ENCODE data around the gene TRIM17. TPM values are rescaled to one million over a fixed set of nuclear protein-coding genes. Genes with fewer than 3 reads are reported as not detected.

The TRIM17 gene
- polyA plus RNA-seq, 1 donor = 0.63 TPM

DNA sequence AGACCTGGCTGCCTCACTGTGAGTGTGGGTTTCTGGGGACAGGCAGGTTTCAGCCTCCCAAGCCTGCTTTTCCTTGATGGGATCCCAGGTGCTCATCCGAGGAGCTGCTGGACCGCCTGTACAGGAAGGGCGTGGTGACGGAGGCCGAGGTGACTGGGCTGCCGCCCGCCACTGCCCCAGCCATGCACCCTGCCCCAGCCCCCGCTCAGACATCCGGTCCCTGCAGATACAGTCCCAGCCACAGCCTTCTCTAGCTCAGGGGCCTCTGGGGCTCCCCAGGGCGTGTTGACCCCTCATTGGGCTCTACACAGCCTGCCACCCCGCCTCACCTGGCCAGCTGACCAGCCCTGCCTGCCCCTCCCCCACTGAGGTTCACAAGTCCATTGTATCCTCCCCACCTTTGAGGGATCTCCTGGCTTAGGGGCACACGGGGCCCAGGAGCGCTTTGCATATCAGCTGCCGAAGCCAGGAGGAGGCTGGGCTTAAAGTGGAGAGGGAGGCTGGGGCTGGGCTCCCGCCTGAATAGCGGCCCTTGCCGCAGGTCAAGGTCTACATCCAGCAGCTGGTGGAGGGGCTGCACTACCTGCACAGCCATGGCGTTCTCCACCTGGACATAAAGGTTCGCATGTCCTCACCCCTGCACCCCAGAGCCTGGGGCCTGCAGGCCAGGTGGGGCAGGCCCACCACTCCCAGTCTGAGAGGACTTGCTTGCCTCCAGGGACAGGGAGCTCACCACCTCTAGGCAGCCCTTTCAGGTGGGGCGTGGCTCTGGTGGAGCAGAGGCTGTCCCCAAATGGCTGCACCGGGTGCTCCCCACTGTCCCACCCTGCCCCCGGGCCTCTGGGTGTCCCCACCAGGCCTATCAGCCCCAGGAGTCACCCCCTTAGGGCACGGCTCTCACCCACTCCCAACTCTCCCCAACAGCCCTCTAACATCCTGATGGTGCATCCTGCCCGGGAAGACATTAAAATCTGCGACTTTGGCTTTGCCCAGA is 48.6 kb downstream of the TRIM17 start:
- DNase-seq (ENCODE audit: low read depth) = no peak

DNA sequence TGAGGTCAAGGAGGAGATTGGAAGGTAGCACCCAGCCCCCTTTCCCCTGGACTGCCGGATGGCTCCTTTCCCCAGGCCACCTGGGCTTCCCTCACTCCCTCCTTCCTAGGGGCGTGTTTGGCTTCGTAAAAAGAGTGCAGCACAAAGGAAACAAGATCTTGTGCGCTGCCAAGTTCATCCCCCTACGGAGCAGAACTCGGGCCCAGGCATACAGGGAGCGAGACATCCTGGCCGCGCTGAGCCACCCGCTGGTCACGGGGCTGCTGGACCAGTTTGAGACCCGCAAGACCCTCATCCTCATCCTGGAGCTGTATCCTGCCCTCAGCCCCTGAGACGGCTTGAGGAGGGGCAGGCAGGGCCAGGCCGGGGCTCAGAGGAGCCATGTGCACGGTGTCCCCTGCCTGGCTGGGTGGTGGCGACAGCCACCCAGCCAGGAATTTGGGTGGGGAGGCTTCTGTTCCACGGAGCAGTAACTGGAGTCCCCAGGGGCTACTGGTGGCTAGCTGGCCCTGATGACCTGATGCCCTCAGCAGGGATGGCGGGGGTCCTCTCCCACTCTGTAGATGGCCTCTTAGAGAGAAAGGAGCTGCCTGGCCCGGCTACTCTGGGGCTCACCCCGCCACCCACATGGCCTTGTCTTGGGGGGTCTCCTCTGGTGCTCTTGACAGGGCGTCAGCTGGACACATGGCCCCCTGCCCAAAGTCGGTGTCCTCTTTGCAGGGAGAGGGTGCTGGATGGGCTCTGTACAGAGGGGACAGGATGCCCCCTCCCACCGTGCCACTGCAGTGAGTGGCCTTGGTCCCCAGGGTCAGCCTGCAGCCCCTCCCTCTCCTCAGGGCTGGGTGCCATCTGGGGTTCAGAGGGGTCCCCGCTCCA is 49.6 kb downstream of the TRIM17 start:
- DNase-seq (ENCODE audit: low read depth) = no peak

DNA sequence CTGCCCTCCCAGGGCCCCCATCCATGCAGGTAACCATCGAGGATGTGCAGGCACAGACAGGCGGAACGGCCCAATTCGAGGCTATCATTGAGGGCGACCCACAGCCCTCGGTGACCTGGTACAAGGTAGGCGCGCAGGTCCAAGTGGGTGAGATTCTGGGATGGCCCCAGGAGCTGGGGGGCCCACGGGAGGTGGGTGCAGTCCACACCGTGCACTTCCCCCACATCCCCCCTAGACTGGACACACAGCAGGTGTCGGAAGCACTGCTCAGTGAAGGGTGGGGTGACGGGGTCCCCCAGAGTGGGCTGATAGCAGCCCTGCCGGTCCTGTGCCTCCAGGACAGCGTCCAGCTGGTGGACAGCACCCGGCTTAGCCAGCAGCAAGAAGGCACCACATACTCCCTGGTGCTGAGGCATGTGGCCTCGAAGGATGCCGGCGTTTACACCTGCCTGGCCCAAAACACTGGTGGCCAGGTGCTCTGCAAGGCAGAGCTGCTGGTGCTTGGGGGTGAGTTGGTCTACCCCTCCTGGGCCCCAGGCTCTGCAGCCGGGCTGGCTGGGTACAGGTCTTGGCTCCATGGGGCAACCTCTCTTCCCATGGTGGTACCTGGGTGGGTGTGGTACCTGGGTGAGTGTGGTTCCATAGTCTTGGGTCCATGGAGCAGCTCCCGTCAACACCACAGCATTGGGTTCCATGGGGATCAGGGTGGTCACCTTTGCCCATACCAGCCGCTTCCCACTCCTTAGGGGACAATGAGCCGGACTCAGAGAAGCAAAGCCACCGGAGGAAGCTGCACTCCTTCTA is 50.4 kb downstream of the TRIM17 start:
- DNase-seq (ENCODE audit: low read depth) = no peak

DNA sequence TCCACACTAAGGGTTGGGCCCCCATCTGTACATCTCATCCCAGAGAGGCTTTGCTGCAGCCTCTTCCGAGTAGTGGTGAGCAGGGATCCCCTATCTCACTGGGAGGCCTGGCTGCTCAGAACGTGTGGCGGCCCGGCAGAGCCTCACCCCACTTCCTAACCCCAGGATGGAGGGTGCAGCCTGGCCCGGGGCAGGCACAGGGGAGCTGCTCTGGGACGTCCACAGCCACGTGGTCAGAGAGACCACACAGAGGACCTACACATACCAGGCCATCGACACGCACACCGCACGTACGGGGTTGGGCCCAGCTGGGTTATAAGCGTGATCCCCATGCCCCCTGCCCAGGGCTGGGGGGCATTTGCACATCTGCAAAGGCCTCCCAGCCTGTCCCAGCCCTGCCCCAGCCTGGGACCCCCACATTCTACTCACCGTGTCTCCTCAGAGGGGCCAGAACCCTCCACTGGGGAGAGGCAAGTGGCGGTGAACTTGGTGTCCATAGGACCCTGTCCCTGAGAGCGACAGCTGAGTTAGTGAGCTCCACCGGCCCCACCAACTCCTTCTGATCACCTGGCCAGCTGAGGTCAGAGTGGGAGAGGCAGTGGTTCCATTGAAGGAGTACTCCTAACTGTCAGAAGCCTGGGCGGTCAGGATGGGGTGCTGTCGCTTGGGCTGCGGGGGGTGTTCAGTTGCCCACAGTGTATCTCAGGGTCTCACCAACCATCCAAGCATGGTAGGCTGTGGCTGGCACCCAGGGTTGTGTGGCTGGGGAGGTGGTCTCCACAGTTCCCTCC is 51.2 kb downstream of the TRIM17 start:
- DNase-seq (ENCODE audit: low read depth) = no peak

DNA sequence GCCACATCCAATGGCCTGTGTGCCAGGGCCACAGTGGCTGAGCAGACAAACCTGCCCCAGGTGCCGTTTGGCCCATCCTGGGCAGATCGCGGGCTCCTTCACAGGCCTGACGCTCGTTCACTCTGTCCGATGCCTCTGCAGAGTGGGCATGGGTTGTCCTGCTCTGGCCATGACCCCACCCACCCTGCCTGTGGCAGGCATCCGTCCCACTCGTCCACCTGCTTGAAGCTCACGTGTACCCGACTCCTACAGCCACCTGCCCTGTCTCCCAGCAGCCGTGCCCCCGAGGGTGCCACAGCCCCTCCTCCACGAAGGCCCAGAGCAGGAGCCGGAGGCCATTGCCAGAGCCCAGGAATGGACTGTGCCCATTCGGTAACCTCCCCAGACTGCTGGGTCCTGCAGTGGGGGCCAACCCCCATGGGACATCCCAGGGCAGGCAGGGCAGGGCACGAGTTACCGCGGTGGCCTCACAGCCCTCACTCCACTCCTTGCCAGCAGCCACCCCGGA is 51.9 kb downstream of the TRIM17 start:
- DNase-seq (ENCODE audit: low read depth) = no peak

DNA sequence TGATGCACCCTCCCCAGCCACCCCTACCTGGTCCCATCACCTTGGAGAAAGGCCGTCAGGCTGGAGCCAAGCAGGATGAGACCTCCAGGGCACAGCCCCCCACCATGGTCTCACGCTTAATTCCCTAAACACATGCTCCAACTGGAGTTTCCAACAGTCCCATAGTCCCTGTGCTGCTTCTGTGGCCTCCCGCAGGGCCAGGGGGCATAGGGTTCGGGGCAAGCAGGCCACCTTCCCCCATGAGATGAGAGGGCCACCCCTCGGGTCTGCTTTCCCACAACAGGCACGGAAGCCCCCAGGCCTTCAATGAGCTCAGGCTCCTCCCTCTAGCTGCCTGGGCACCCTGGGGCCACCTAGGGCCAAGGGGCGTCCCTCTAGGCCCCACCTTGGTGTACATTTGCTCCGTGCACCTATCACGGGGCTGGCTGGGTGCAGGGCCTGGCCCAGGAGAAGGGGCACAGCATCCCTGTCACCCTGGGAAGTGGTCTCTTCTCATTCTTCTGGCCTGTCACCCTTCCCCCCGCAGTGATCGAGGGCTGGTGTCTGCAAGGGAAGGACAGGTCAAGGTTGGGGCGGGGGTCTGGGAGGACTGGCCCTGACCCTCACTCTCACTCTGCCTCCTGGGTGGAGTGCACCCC is 52.5 kb downstream of the TRIM17 start:
- no peak for DNase-seq (ENCODE audit: low read depth)

DNA sequence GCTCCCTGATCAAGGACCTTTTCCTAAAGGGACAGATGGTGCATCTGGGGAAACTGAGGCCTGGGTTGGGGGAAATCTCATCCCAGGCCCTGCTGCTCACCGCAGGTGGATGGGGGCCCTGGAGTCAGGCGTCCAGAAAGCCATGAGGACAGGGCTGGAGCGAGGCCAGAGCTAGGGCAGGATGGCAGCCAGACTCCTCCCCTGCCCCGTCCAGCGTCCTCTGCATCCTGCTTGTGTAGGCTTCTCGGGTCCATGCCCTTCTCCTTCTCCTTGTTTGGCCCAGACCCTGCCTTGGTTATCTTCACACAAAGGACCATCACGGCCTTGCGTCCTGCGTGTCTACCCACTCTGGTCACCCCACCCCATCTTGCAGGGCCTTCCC is 53.0 kb downstream of the TRIM17 start:
- no peak for DNase-seq (ENCODE audit: low read depth)

DNA sequence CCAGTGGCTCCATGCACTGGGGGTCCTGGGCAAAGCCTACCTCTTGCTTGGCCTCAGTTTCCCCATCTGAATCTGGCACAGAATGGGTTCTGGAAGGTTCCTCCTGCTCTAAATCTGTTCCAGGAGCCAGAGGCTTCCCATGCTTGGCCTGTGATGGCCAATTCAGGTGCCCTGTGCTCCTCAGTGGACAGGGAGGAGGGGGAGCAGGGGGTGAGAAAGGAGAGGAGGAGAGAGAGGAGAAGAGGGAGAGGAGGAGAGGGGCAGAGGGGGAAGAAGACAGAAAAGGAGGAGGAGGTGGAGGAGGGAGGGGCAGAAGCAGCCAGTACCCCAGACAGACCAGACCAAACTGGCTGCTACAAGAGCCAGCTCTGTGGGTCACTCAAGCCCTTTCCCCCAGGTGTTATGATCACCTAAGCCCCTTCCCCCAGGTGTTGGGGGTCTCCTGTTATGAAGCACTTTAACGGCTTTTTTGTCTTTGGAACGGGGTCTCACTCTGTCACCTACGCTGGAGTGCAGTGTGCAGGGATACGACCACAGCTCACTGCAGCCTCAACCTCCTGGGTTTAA is 53.7 kb downstream of the TRIM17 start:
- DNase-seq (ENCODE audit: low read depth) = no peak

DNA sequence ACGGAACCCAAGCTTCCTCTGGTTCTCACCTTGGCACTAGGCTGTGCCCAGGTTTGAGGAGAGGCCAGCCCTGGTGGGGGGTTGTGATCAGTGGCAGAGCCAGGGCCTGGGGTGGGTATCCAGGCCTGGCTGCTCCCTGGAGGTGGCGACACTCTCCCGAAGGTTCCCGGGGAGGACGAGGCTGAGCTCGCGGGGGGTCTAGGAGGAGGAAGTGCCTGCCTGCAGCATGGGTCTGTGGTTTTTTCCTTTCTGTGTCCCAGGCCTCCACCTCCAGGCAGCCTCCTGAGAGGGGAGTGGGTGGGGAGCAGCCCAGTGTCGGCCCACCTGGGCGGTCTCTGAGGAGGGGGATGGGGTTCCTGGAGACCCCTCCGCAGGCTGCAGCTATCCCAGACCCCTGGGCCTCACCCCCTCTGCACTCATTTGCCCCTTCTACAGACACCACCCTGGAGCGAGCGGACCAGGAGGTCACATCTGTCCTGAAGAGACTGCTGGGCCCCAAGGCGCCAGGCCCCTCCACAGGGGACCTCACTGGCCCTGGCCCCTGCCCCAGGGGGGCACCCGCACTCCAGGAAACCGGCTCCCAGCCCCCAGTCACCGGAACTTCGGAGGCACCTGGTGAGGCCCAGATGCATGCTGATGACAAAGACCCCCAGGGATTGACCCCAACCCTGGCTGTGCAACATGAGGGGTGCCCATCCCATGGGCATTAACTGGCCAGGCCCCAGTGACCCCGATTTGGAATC is 54.3 kb downstream of the TRIM17 start:
- no peak for DNase-seq (ENCODE audit: low read depth)

DNA sequence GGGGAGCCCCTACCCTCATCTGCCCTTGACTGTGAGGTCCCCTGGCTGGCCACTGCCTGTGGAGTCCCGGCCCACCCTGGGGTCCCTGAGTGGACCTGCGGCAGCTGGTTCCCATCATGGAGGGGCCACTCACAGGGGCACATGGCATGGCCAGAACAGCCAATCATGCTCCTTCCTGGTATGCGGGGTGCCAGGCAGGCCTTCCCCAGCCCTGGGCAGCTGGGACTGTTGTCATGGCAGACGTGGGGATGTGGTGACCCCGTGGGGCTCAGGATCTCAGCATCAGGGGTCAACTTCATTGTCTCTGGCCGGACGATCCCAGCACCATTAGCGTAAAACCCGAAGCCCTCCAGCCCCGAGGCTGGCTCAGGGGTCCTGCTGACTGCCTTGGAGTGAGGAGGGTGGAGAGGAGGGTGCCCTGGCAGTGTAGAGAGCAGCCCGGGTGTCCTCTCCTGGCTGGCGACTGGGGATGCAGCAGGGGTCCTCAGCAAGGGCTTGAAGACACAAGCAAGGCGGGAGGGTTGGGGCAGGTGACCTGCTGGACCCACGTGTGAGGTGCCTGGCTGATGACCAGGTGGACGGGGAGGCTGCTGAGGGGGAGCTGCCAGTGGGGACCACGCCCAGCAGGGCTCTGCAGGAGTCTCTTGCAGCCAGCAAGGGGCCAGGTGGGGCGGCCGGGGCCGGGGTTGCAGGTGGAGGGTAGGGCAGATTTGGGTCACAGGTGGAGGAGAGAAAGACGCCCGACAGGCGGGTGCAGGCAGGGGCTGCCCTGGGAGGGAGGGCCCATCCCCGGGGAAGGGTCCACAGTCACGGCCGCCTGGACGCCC is 55.1 kb downstream of the TRIM17 start:
- DNase-seq (ENCODE audit: low read depth) = no peak

DNA sequence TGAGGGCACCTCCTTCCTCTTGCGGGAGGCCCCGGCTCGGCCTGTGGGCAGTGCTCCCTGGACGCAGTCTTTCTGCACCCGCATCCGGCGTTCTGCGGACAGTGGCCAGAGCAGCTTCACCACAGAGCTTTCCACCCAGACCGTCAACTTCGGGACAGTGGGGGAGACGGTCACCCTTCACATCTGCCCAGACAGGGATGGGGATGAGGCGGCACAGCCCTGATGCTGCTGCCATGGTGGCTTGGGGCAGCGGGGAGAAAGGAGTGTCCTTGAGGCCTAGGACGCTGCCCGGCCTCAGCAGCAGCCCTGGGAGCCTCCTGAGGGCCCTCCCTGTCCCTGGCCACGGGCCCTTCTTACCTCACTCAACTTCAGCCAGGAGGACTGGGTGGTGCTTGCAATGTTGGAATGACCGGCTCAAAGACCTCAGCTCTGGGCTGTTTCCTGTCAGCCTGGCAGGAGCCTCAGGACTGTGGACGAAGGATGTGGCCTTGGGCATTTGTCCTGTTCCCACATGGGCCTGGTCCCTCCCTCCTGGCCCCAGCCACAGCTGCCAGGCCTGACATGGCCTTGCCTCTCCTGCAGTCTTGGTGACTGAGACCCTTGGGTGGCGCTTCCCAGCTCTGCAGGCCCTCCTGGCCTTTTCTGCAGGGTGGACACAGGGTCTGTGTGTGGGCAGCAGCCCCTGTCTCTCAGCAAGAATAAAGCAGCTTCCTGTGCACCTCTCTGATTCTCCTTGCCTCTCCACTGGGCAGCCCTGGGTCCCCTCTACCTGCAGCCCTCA is 55.9 kb downstream of the TRIM17 start:
- no peak for DNase-seq (ENCODE audit: low read depth)

DNA sequence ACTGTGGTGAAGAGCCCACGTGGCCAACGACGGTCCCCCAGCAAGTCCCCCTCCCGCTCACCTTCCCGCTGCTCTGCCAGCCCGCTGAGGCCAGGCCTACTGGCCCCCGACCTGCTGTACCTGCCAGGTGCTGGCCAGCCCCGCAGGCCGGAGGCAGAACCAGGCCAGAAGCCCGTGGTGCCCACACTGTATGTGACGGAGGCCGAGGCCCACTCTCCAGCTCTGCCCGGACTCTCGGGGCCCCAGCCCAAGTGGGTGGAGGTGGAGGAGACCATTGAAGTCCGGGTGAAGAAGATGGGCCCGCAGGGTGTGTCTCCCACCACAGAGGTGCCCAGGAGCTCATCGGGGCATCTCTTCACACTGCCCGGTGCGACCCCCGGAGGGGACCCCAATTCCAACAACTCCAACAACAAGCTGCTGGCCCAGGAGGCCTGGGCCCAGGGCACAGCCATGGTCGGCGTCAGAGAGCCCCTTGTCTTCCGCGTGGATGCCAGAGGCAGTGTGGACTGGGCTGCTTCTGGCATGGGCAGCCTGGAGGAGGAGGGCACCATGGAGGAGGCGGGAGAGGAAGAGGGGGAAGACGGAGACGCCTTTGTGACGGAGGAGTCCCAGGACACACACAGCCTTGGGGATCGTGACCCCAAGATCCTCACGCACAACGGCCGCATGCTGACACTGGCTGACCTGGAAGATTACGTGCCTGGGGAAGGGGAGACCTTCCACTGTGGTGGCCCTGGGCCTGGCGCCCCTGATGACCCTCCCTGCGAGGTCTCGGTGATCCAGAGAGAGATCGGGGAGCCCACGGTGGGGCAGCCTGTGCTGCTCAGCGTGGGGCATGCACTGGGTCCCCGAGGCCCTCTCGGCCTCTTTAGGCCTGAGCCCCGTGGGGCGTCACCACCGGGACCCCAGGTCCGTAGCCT is 56.8 kb downstream of the TRIM17 start:
- no peak for DNase-seq (ENCODE audit: low read depth)

DNA sequence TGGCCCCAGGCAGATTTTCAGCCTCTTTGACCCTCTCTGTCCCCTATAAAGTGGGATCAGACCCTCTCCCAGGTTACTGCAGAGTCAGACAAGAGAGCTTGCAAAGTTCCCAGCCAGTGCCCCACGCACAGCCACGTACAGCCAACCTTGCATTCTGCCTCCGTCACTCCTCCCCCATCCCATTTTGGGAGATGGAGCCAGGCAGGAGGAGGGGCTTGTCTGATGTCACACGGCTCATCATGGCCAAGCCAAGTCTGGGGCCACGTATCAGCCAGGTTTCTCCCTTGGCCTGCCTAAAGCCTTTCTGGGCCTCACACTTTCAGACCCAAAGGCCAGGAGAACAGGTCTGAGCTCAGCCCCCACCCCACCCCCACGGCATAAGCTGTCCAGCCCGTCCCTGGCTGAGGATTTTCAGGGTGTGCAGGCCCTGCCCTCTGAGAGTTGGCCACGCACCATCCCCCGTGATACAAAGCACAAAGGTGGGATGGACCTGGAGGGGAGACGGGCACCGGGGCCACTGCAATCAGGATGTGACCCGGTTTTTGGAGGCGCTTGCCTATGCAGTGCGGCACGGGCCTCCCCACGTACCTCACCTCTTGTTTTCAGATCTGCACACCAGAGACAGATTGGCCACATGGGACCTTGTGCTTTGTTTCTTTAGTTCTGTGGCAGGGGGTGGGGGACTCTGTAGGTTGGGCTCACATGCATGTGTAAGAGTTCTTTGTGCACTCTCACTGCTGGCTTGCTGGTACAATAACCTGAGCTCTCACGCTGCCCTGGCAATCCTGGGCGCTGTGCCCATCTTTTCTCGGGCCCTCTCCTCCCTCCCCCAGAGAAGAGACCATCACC is 57.7 kb downstream of the TRIM17 start:
- no peak for DNase-seq (ENCODE audit: low read depth)

DNA sequence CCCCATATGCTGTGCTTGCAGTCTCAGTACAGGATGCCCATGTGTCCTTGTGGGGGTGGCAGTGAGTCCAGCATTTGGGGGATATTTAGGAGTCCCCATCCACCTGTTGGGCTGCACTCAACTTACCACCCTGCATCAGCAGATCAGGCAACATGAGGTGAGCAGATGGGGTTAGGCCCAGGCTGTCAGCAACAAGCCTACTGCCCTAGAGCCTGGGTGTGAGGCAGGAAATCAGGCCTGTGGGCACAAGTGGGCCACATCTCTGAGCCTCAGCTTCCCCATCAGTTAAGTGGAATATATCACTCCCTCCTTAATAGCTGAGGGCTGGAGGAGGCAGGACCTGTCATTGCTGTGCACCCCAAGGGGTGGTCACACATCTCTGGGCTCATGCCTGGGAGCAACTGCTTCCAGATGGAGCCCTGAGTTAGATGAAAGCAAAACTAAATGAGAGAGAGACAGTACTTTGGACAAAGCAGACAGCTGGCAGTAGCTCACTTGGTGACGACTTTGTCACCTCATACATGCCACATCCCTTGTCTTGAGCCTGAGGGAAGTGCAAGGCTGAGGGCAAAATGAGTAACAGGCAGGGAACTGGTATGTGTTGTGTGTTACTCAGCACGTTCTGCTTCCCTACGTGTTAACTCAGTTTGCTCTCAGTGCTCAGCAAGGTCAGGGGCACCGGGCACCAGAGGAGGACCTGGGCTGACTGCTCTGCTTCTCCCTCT is 58.5 kb downstream of the TRIM17 start:
- no peak for DNase-seq (ENCODE audit: low read depth)

Data from forelimb muscle (tissue), 1 donor.